H1 (cell line): ENCODE measurements around the gene CHMP6. TPM values are rescaled to one million over a fixed set of nuclear protein-coding genes. Genes with fewer than 3 reads are reported as not detected.

Experiments
- CTCF ChIA-PET: fragments of 300-600 bp; sonication (Branson Sonifier 250); formaldehyde crosslinking; loops from one replicate; lab custom pipeline; 2021; ENCODE audit not compliant: partially characterized antibody; lab: Charles Lee
- POLR2A ChIA-PET: fragments of 300-600 bp; sonication (Branson Sonifier 250); formaldehyde crosslinking; loops from one replicate; lab custom pipeline; 2021; ENCODE audit warnings: inconsistent platforms; ENCODE audit not compliant: partially characterized antibody; lab: Charles Lee
- DNase-seq, 2 experiments: peaks; one replicate each; pipeline versions ENCODE4 v3.0.0 to v3.0.0-alpha.2; 2010 to 2022; ENCODE audit warnings: low spot score in 2 of 2, low read depth in 1 of 2, mixed read lengths in 1 of 2
- FAIRE-seq: peaks from 2 replicates; lab custom pipeline; 2011; peaks lifted over from hg19 to GRCh38; lab: Jason Lieb, UNC
- H2AFZ ChIP-seq: 2 replicates; pipeline ENCODE4 v1.8.1; 2012; ENCODE audit warnings: low read length, inconsistent platforms
- H2AK5ac ChIP-seq: 2 replicates; pipeline ENCODE4 v1.6.1; 2013; ENCODE audit warnings: low read depth, low read length
- H2BK120ac ChIP-seq: replicated peaks from 2 replicates; pipeline ENCODE3; 2013; ENCODE audit warnings: low read depth, low read length, inconsistent platforms
- H2BK12ac ChIP-seq: 2 replicates; pipeline ENCODE4 v1.6.1; 2013; ENCODE audit warnings: low read depth, low read length
- H2BK15ac ChIP-seq: 2 replicates; pipeline ENCODE4 v1.6.1; 2013; ENCODE audit warnings: low read length
- H2BK20ac ChIP-seq: 2 replicates; pipeline ENCODE4 v1.6.1; 2013; ENCODE audit warnings: low read length
- H2BK5ac ChIP-seq: 2 replicates; pipeline ENCODE4 v1.6.1; 2013; ENCODE audit warnings: low read depth, low read length
- H3K14ac ChIP-seq: 2 replicates; pipeline ENCODE4 v1.6.1; 2013; ENCODE audit warnings: inconsistent platforms; ENCODE audit not compliant: insufficient read length
- H3K18ac ChIP-seq: 2 replicates; pipeline ENCODE4 v1.6.1; 2013; ENCODE audit warnings: low read length; ENCODE audit errors: extremely low read depth
- H3K23ac ChIP-seq: 2 replicates; pipeline ENCODE4 v1.6.1; 2013; ENCODE audit warnings: inconsistent platforms; ENCODE audit not compliant: insufficient read length
- H3K23me2 ChIP-seq: 2 replicates; pipeline ENCODE4 v1.6.1; 2013; ENCODE audit warnings: low read depth, low read length
- H3K27ac ChIP-seq: 2 replicates; pipeline ENCODE4 v1.6.1; 2011; ENCODE audit warnings: low read depth, low read length, inconsistent platforms
- H3K27me3 ChIP-seq, 4 experiments: replicated peaks in 1 of 4; 1 replicate in 1 of 4; 2 replicates in 3 of 4; pipeline versions ENCODE4 v1.6.1 to v1.8.1; 2011 to 2013; ENCODE audit warnings: low read length in 3 of 4, mild to moderate bottlenecking in 3 of 4, inconsistent platforms in 2 of 4, mixed read lengths in 2 of 4, moderate library complexity in 1 of 4; ENCODE audit not compliant: control insufficient read depth in 3 of 4, insufficient read depth in 3 of 4; ENCODE audit errors: extremely low read depth in 1 of 4
- H3K36me3 ChIP-seq, 4 experiments: 2 replicates each; pipeline versions ENCODE4 v1.6.1 to v1.8.1; 2011 to 2013; ENCODE audit warnings: mild to moderate bottlenecking in 4 of 4, low read length in 3 of 4, moderate library complexity in 2 of 4, control low read depth in 1 of 4, inconsistent platforms in 1 of 4; ENCODE audit not compliant: insufficient read depth in 4 of 4, control insufficient read depth in 2 of 4
- H3K4ac ChIP-seq: replicated peaks from 2 replicates; pipeline ENCODE3; 2013; ENCODE audit warnings: low read length, low read depth, mixed read lengths, inconsistent platforms; ENCODE audit not compliant: insufficient read length
- H3K4me1 ChIP-seq, 4 experiments: replicated peaks in 1 of 4; 1 replicate in 1 of 4; 2 replicates in 3 of 4; pipeline versions ENCODE4 v1.6.1 to v1.8.1; 2011 to 2013; ENCODE audit warnings: low read length in 3 of 4, inconsistent platforms in 2 of 4, mixed read lengths in 1 of 4; ENCODE audit not compliant: insufficient read depth in 4 of 4, control insufficient read depth in 3 of 4
- H3K4me2 ChIP-seq, 2 experiments: 2 replicates each; pipeline versions ENCODE4 v1.6.1 to v1.8.1; 2011 to 2013; ENCODE audit warnings: low read depth in 2 of 2, low read length in 2 of 2, control low read depth in 1 of 2, inconsistent platforms in 1 of 2, mild to moderate bottlenecking in 1 of 2; ENCODE audit not compliant: insufficient read depth in 1 of 2
- H3K4me3 ChIP-seq, 4 experiments: fragments of 200-600, 300-600 bp in 1 of 4; sonication (generic), shearing (Covaris generic), sonication (Bioruptor Twin) in 1 of 4; 2 replicates each; pipeline versions ENCODE4 v1.5.1 to v1.8.1; 2011 to 2016; ENCODE audit warnings: low read length in 4 of 4, low read depth in 3 of 4, control low read depth in 2 of 4, inconsistent platforms in 2 of 4, mild to moderate bottlenecking in 2 of 4, mixed read lengths in 1 of 4, moderate library complexity in 1 of 4; ENCODE audit not compliant: insufficient read depth in 2 of 4; ENCODE audit errors: extremely low read depth in 1 of 4
- H3K56ac ChIP-seq: replicated peaks from 2 replicates; pipeline ENCODE3; 2013; ENCODE audit warnings: low read depth, mild to moderate bottlenecking, mixed read lengths, low read length, inconsistent platforms; ENCODE audit not compliant: insufficient read length
- H3K79me1 ChIP-seq: 2 replicates; pipeline ENCODE4 v1.6.1; 2013; ENCODE audit warnings: low read depth, low read length, control low read depth
- H3K79me2 ChIP-seq, 2 experiments: 2 replicates each; pipeline versions ENCODE4 v1.6.1 to v1.8.1; 2012 to 2013; ENCODE audit warnings: low read length in 2 of 2, mild to moderate bottlenecking in 2 of 2, inconsistent platforms in 1 of 2; ENCODE audit not compliant: insufficient read depth in 2 of 2, control insufficient read depth in 1 of 2
- H3K9ac ChIP-seq, 4 experiments: replicated peaks in 1 of 4; 1 replicate in 1 of 4; 2 replicates in 3 of 4; pipeline versions ENCODE4 v1.6.1 to v1.8.1; 2011 to 2013; ENCODE audit warnings: low read depth in 3 of 4, low read length in 3 of 4, control low read depth in 2 of 4, mild to moderate bottlenecking in 2 of 4, moderate library complexity in 2 of 4, inconsistent platforms in 1 of 4; ENCODE audit errors: extremely low read depth in 1 of 4
- H3K9me3 ChIP-seq, 2 experiments: 2 replicates each; pipeline versions ENCODE4 v1.6.1 to v1.8.1; 2012 to 2013; ENCODE audit warnings: mild to moderate bottlenecking in 2 of 2, moderate library complexity in 2 of 2, control low read depth in 1 of 2, inconsistent platforms in 1 of 2, low read depth in 1 of 2, low read length in 1 of 2, mixed read lengths in 1 of 2; ENCODE audit not compliant: insufficient read depth in 2 of 2
- H4K20me1 ChIP-seq, 2 experiments: replicated peaks in 1 of 2; 2 replicates each; pipeline versions ENCODE3 to v1.8.1; 2011 to 2013; ENCODE audit warnings: inconsistent platforms in 2 of 2, low read length in 2 of 2, mild to moderate bottlenecking in 1 of 2; ENCODE audit not compliant: insufficient read depth in 2 of 2, control insufficient read depth in 1 of 2
- H4K5ac ChIP-seq: 2 replicates; pipeline ENCODE4 v1.6.1; 2013; ENCODE audit warnings: low read length, low read depth, mixed read lengths, inconsistent platforms; ENCODE audit not compliant: insufficient read length
- H4K8ac ChIP-seq: 2 replicates; pipeline ENCODE4 v1.8.0; 2013; ENCODE audit warnings: mild to moderate bottlenecking, moderate library complexity, low read length, inconsistent platforms; ENCODE audit not compliant: insufficient read depth; ENCODE audit errors: extremely low read depth
- H4K91ac ChIP-seq: replicated peaks from 2 replicates; pipeline ENCODE3; 2013; ENCODE audit warnings: low read length, mixed read lengths, inconsistent platforms; ENCODE audit not compliant: insufficient read length
- ASH2L ChIP-seq: fragments of 200-600, 300-600 bp; sonication (generic); IDR thresholded peaks from one replicate; pipeline ENCODE4 v1.7.1; 2017; ENCODE audit warnings: low read length
- BCL11A ChIP-seq, 2 experiments: IDR thresholded peaks; one replicate each; pipeline ENCODE4 v1.6.1; 2011; ENCODE audit warnings: low read depth in 2 of 2, low read length in 2 of 2, mild to moderate bottlenecking in 2 of 2
- CHD2 ChIP-seq: IDR thresholded peaks from 2 replicates; pipeline ENCODE4 v1.6.1; 2012; ENCODE audit warnings: low read length, improper control_type of control experiment
- EGR1 ChIP-seq: IDR thresholded peaks from 2 replicates; pipeline ENCODE4 v1.6.1; 2011; ENCODE audit warnings: low read depth, low read length, borderline replicate concordance
- JUND ChIP-seq: IDR thresholded peaks from 2 replicates; pipeline ENCODE4 v1.6.1; 2011; ENCODE audit warnings: mild to moderate bottlenecking, improper control_type of control experiment, low read length
- NANOG ChIP-seq: IDR thresholded peaks from 2 replicates; pipeline ENCODE4 v1.6.1; 2011; ENCODE audit warnings: low read length, low read depth, mild to moderate bottlenecking, inconsistent platforms; ENCODE audit not compliant: insufficient read depth, poor library complexity, severe bottlenecking
- RBBP5 ChIP-seq: IDR thresholded peaks from 2 replicates; pipeline ENCODE4 v1.7.1; 2012; ENCODE audit warnings: low read depth, mild to moderate bottlenecking, inconsistent platforms, low read length, moderate library complexity, borderline replicate concordance
- SP1 ChIP-seq: IDR thresholded peaks from 2 replicates; pipeline ENCODE4 v1.6.1; 2011; ENCODE audit warnings: low read depth, low read length
- SRF ChIP-seq: IDR thresholded peaks from 2 replicates; pipeline ENCODE4 v1.6.1; 2011; ENCODE audit warnings: mild to moderate bottlenecking, low read depth, low read length, moderate library complexity
- WGBS, 2 experiments: shearing (Covaris generic) in 1 of 2; methylation state at CpG; one replicate each; pipeline versions ENCODE4 v1.1.6 to v1.1.7; 2013 to 2015; ENCODE audit warnings: low lambda C conversion rate in 2 of 2, mixed read lengths in 2 of 2, inconsistent platforms in 1 of 2, low coverage in 1 of 2, missing lambda C conversion rate in 1 of 2; ENCODE audit not compliant: insufficient replicate concordance in 2 of 2, insufficient coverage in 1 of 2, insufficient read length in 1 of 2; ENCODE audit errors: extremely low coverage in 1 of 2, missing lambda C conversion rate in 1 of 2; 5-methylcytosine and 5-hydroxymethylcytosine counted together
- polyA plus RNA-seq, 7 experiments: library from polyadenylated mRNA; depleted of rRNA in 3 of 7; stranded (reverse) in 5 of 7; unstranded in 2 of 7; fragments of >200 nt in 5 of 7; fragments of 200-250 nt in 2 of 7; gene quantifications; 1 replicate in 5 of 7; 2 replicates in 1 of 7; 4 replicates in 1 of 7; pipeline versions ENCODE4 v1.2.1 to v1.2.3, GENCODE V29; 2011 to 2013; ENCODE audit warnings: missing spikeins in 2 of 7, mixed read lengths in 2 of 7
- total RNA-seq: library from RNA; stranded (reverse); fragmentation: NEBNext Ultra II Directional; extraction: Animal tissue kit (Norgen Biotek cat#: 25700); gene quantifications from 2 replicates; pipeline ENCODE4 v1.2.1, GENCODE V29; 2021

CHMP6 gene
- total and polyA plus RNA-seq, 2 of the 8 experiments (the other 6 are each of a cell fraction or from before 2014, with no cell fraction given): 15.7 to 24.3 TPM

GRCh38 chr17:81048827-81049371 lies 57.3 kb downstream of the CHMP6 start:
- Histone ChIP-seq H3K4ac (no peak overlapping the region), H3K4me1 (peaks cover 0 to 2% (median under 1%) of the 10 kb centered on the region in 4 experiments; a peak in 3 of 7 replicates), H3K79me2 (peaks cover 0 to 18% of the 10 kb centered on the region in 2 experiments; a peak in 1 of 4 replicates), H3K36me3 (no peaks in the 10 kb centered on the region; a peak in 1 of 8 replicates), H3K79me1 (peaks cover 15% of the 10 kb centered on the region), H3K56ac (no peak overlapping the region), H2BK15ac (no peak overlapping the region), H2BK20ac (no peak overlapping the region), H3K4me3 (no peak overlapping the region), H3K27ac (no peak overlapping the region), H4K20me1 (peaks cover 2 to 18% of the 10 kb centered on the region in 2 experiments), H2BK12ac (no peak overlapping the region), H2AK5ac (no peak overlapping the region), H2BK120ac (no peak overlapping the region), H3K23me2 (no peaks in the 10 kb centered on the region), H3K14ac (no peak overlapping the region), H2AFZ (no peak overlapping the region), H3K27me3 (no peaks in the 10 kb centered on the region), H3K18ac (no peak overlapping the region), H3K9ac (no peak overlapping the region), H3K9me3 (no peaks in the 10 kb centered on the region), H4K5ac (no peak overlapping the region), H2BK5ac (no peak overlapping the region), H4K8ac (no peak overlapping the region; the same call in 1 of the 2 replicates), H4K91ac (no peak overlapping the region), H3K4me2 (no peak overlapping the region), H3K23ac (no peak overlapping the region)
- ChIA-PET POLR2A (interaction anchor here (0.7 to 9.0 kb wide), 3 partner anchors 8 to 50 kb away, joined by 4 to 42 read pairs (median 5); partner anchors contain the start of gene BAIAP2), CTCF (interaction anchor here (1.2 to 15.3 kb wide), 6 partner anchors 9 to 48 kb away, joined by 3 to 103 read pairs (median 8); no protein-coding TSS in a partner anchor)
- DNase-seq (no peak), FAIRE-seq (no peak)
- WGBS, 2 experiments: 91% methylated on average over 20 of the region's 28 CpGs; no CpG with 5 or more reads in 1 of the 2 experiments
- no peak for TF ChIP-seq ASH2L
- no peak for TF ChIP-seq JUND
- no peak for TF ChIP-seq NANOG
- no peak for TF ChIP-seq RBBP5
- TF ChIP-seq BCL11A (IDR thresholded peaks at IDR 0.05; ENCODE audit: low read depth in 2 of 2, low read length in 2 of 2): no peak
- no peak for TF ChIP-seq SRF
- no peak for TF ChIP-seq EGR1
- no peak for TF ChIP-seq SP1
- no peak for TF ChIP-seq CHD2
